A673 (cell line): ENCODE results near the gene DEFB114. TPM values are rescaled to one million over a fixed set of nuclear protein-coding genes. Genes with fewer than 3 reads are reported as not detected.

Experiments
- BruUV-seq: library from RNA; stranded (reverse); fragments of 400-500 nt; replicated peaks from 2 replicates; lab custom pipeline; 2021; lab: Mats Ljungman, UMichigan
- CTCF ChIA-PET: fragments of 300-600 bp; sonication (Branson Sonifier 250); formaldehyde crosslinking; loops from one replicate; lab custom pipeline; 2022; ENCODE audit warnings: antibody characterized with exemption; lab: Charles Lee
- POLR2A ChIA-PET: fragments of 300-600 bp; sonication (Branson Sonifier 250); formaldehyde crosslinking; loops from one replicate; lab custom pipeline; 2022; ENCODE audit warnings: antibody characterized with exemption; ENCODE audit not compliant: low non-redundant PET; lab: Charles Lee
- DNase-seq: peaks from one replicate; pipeline ENCODE4 v3.0.0-alpha.2; 2015; ENCODE audit warnings: low spot score
- H3K27ac ChIP-seq: fragments of 200-600 bp; sonication (generic); 2 replicates; pipeline ENCODE4 v1.5.1; 2016; ENCODE audit warnings: mixed run types, low read depth, mild to moderate bottlenecking, mixed read lengths, antibody characterized with exemption, low read length; ENCODE audit not compliant: poor library complexity, severe bottlenecking
- H3K27me3 ChIP-seq: fragments of 200-600 bp; sonication (generic); replicated peaks from 2 replicates; pipeline ENCODE4 v1.6.1; 2017; ENCODE audit warnings: mixed run types, low read depth, mild to moderate bottlenecking, mixed read lengths, antibody characterized with exemption, low read length; ENCODE audit not compliant: insufficient read depth, poor library complexity
- H3K36me3 ChIP-seq: fragments of 200-600 bp; sonication (generic); 2 replicates; pipeline ENCODE4 v1.6.1; 2016; ENCODE audit warnings: mixed run types, mild to moderate bottlenecking, mixed read lengths, antibody characterized with exemption, low read length; ENCODE audit not compliant: insufficient read depth, poor library complexity, severe bottlenecking
- H3K4me1 ChIP-seq: fragments of 200-600 bp; sonication (generic); 2 replicates; pipeline ENCODE4 v1.6.1; 2017; ENCODE audit warnings: mixed run types, mild to moderate bottlenecking, mixed read lengths, antibody characterized with exemption, low read length; ENCODE audit not compliant: insufficient read depth, poor library complexity, severe bottlenecking
- H3K4me3 ChIP-seq: fragments of 200-600 bp; sonication (generic); 2 replicates; pipeline ENCODE4 v1.5.1; 2016; ENCODE audit warnings: low read depth, mixed run types, mild to moderate bottlenecking, mixed read lengths, low read length; ENCODE audit not compliant: poor library complexity, severe bottlenecking
- H3K9me3 ChIP-seq: fragments of 200-600 bp; sonication (generic); 2 replicates; pipeline ENCODE4 v1.6.1; 2016; ENCODE audit warnings: mixed run types, low read depth, mild to moderate bottlenecking, mixed read lengths, antibody characterized with exemption, low read length; ENCODE audit not compliant: poor library complexity, severe bottlenecking
- CTCF ChIP-seq: fragments of 300-800, 200-600 bp; sonication (generic); conservative IDR thresholded peaks from 2 replicates; pipeline ENCODE4 v1.5.1; 2017; ENCODE audit warnings: low read depth, mild to moderate bottlenecking, antibody characterized with exemption, low read length, moderate library complexity, mixed read lengths
- EZH2 ChIP-seq: fragments of 200-600 bp; sonication (generic); IDR thresholded peaks from 2 replicates; pipeline ENCODE4 v1.6.1; 2017; ENCODE audit warnings: borderline replicate concordance, low read depth, mild to moderate bottlenecking, mixed read lengths, antibody characterized with exemption, low read length; ENCODE audit not compliant: poor library complexity, severe bottlenecking
- intact Hi-C: fragments of 100-400 bp; cut with micrococcal nuclease; formaldehyde crosslinking; loops from one replicate; pipeline ENCODE4 v1.10.0; 2022; ENCODE audit not compliant: unreplicated experiment
- total RNA-seq: library from RNA; stranded (reverse); gene quantifications from 2 replicates; pipeline ENCODE4 v1.2.3, GENCODE V29; 2021

DEFB114 gene
- total RNA-seq, 1 experiment from 2014 or later, result not detected

GRCh38 chr6:49935387-49935786 lies 28.6 kb downstream of the DEFB114 start:
- DNase-seq, result no peak
- Histone ChIP-seq H3K27me3 (no peaks in the 10 kb centered on the region), H3K4me1 (no peaks in the 10 kb centered on the region), H3K9me3 (no peaks in the 10 kb centered on the region), H3K4me3 (no peak overlapping the region), H3K36me3 (no peaks in the 10 kb centered on the region), H3K27ac (no peak overlapping the region)
- POLR2A ChIA-PET, result no interaction called here
- no TSS peak for BruUV-seq
- intact Hi-C loops, result no loop called here
- CTCF ChIA-PET, result no interaction called here
- TF ChIP-seq EZH2, result no peak

DNA sequence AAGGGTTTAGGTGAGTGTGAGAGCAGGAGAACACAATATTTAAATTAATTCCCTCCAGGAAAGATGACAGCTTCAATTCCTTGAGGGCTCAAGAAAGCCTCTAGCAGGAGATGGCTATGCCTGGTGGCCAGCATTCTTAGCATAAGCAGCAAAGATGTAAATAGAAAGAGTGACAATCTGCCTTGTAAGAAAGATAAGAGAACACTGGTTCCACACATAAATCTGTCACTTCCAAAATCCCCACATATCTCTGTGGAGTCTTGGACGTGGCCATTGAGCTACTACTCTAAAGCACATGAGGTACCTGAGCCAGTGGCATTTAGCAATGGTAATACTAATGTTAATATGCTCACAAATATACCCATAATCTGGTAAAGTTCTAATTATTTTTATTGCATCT lies 29.2 kb downstream of the DEFB114 start:
- no peak for DNase-seq
- intact Hi-C loops, result no loop called here
- no peak overlapping the region for H3K4me3 ChIP-seq
- no TSS peak for BruUV-seq
- H3K4me1 ChIP-seq, result no peaks in the 10 kb centered on the region
- no peaks in the 10 kb centered on the region for H3K27me3 ChIP-seq
- POLR2A ChIA-PET, result no interaction called here
- H3K9me3 ChIP-seq, result no peaks in the 10 kb centered on the region
- no peaks in the 10 kb centered on the region for H3K36me3 ChIP-seq
- TF ChIP-seq CTCF (no peak), EZH2 (no peak)
- CTCF ChIA-PET, result no interaction called here
- no peak overlapping the region for H3K27ac ChIP-seq

DNA sequence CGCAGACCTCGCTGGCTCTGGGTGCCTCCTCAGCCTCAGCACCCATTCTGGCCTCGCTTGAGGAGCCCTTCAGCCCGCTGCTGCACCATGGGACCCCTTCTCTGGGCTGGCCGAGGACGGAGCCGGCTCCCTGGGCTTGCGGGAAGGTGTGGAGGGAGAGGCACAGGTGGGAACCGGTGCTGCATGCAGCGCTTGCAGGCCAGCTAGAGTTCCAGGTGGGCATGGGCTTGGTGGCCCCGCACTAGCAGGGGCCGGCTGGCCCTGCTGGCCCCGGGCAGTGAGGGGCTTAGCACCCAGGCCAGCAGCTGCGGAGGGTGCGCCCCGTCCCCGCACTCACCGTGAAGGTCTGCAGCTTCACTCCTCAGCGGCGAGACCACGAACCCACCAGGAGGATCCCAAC lies 30.4 kb downstream of the DEFB114 start:
- intact Hi-C loops, result no loop called here
- no peaks in the 10 kb centered on the region for H3K4me1 ChIP-seq
- no peak for TF ChIP-seq EZH2
- TF ChIP-seq CTCF, result no peak
- H3K36me3 ChIP-seq, result no peaks in the 10 kb centered on the region
- H3K4me3 ChIP-seq, result no peak overlapping the region
- H3K27ac ChIP-seq, result no peak overlapping the region
- ChIA-PET CTCF (no interaction called here), POLR2A (no interaction called here)
- DNase-seq, result no peak
- no TSS peak for BruUV-seq
- H3K27me3 ChIP-seq, result no peaks in the 10 kb centered on the region
- H3K9me3 ChIP-seq, result no peaks in the 10 kb centered on the region

DNA sequence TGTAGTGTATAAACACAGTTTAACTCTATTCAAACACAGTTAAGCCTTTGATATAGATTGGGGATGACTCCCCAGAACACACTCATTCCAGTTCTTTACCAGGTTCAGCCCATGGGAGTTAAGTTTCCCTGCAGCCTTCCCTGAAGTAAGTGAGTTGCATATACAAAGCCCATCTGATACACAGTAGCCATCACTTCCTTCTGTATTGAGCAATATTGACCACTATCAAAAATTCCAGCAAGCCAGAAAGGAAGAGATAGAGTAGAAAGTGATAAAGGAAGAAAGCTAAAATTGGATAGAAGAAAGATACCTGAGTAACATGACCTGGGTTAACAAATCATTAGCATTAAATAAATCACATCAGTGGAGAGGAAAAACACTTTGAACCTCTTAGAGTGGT lies 34.6 kb downstream of the DEFB114 start:
- H3K9me3 ChIP-seq, result no peaks in the 10 kb centered on the region
- H3K27ac ChIP-seq, result no peak overlapping the region
- H3K4me3 ChIP-seq, result no peak overlapping the region
- no TSS peak for BruUV-seq
- TF ChIP-seq CTCF (no peak), EZH2 (no peak)
- ChIA-PET CTCF (no interaction called here), POLR2A (no interaction called here)
- no peaks in the 10 kb centered on the region for H3K4me1 ChIP-seq
- intact Hi-C loops, result no loop called here
- H3K36me3 ChIP-seq, result no peaks in the 10 kb centered on the region
- no peak for DNase-seq
- H3K27me3 ChIP-seq, result no peaks in the 10 kb centered on the region
